AG04450 (cell line): ENCODE measurements around the gene ZMYM2. TPM values are rescaled to one million over a fixed set of nuclear protein-coding genes. Genes with fewer than 3 reads are reported as not detected.

Source experiments
- CTCF ChIA-PET: fragments of 300-600, 350-600 bp; formaldehyde crosslinking; extraction: SDS; loops from one replicate; lab custom pipeline; 2022; ENCODE audit warnings: antibody characterized with exemption, inconsistent platforms; lab: Charles Lee
- POLR2A ChIA-PET: fragments of 350-600 bp; formaldehyde crosslinking; extraction: SDS; loops from one replicate; lab custom pipeline; 2021; ENCODE audit warnings: antibody characterized with exemption, inconsistent platforms; lab: Yijun Ruan, JAX
- DNase-seq: peaks from one replicate; pipeline ENCODE4 v3.0.0-alpha.2; 2011; ENCODE audit warnings: low read depth, low spot score
- H3K27ac ChIP-seq: one replicate; pipeline ENCODE4 v1.5.1; 2012; ENCODE audit warnings: low read depth, low read length, control low read depth
- H3K27me3 ChIP-seq: one replicate; pipeline ENCODE4 v1.6.0; 2012; ENCODE audit warnings: low read length; ENCODE audit not compliant: control insufficient read depth, insufficient read depth
- H3K4me3 ChIP-seq: 2 replicates; pipeline ENCODE4 v1.5.1; 2011; ENCODE audit warnings: mild to moderate bottlenecking, low read depth, low read length, control low read depth
- H3K9me3 ChIP-seq: 2 replicates; pipeline ENCODE4 v1.5.1; 2012; ENCODE audit warnings: low read length; ENCODE audit not compliant: control insufficient read depth, insufficient read depth
- CTCF ChIP-seq: IDR thresholded peaks from 2 replicates; pipeline ENCODE4 v1.5.1; 2011; ENCODE audit warnings: low read depth, low read length, control low read depth, inconsistent platforms
- polyA plus RNA-seq: library from polyadenylated mRNA; depleted of rRNA; stranded (reverse); fragments of >200 nt; gene quantifications from 2 replicates; pipeline ENCODE4 v1.2.3, GENCODE V29; 2011

The ZMYM2 gene
- polyA plus RNA-seq, 1 experiment = 46.1 TPM

- TF ChIP-seq CTCF = no peak
- ChIA-PET POLR2A (no interaction called here), CTCF (no interaction called here)
- Histone ChIP-seq H3K27me3 (peaks cover 8% of the 10 kb centered on the region), H3K9me3 (no peaks in the 10 kb centered on the region; the same call in 1 of the 2 replicates), H3K4me3 (no peak overlapping the region), H3K27ac (no peak overlapping the region)
- no peak for DNase-seq
Observed at GRCh38 chr13:20129076-20129475, 170.5 kb downstream of the ZMYM2 start.

GRCh38 chr13:20130012-20130411, 171.5 kb downstream of the ZMYM2 start:
- CTCF ChIA-PET = no interaction called here
- Histone ChIP-seq H3K27me3 (peaks cover 8% of the 10 kb centered on the region), H3K9me3 (no peaks in the 10 kb centered on the region; the same call in 1 of the 2 replicates), H3K27ac (no peak overlapping the region), H3K4me3 (no peak overlapping the region)
- no peak for DNase-seq
- TF ChIP-seq CTCF = no peak
- POLR2A ChIA-PET = no interaction called here

GRCh38 chr13:20130652-20131051, 172.1 kb downstream of the ZMYM2 start:
- ChIA-PET POLR2A (no interaction called here), CTCF (no interaction called here)
- Histone ChIP-seq H3K4me3 (no peak overlapping the region), H3K9me3 (no peaks in the 10 kb centered on the region; the same call in 1 of the 2 replicates), H3K27me3 (peaks cover 8% of the 10 kb centered on the region), H3K27ac (no peak overlapping the region)
- TF ChIP-seq CTCF = no peak
- DNase-seq = no peak

GRCh38 chr13:20131057-20131832, 172.7 kb downstream of the ZMYM2 start:
- DNase-seq = no peak
- TF ChIP-seq CTCF = no peak
- peaks cover 8% of the 10 kb centered on the region for H3K27me3 ChIP-seq
- no peaks in the 10 kb centered on the region; the same call in 1 of the 2 replicates for H3K9me3 ChIP-seq
- ChIA-PET CTCF (no interaction called here), POLR2A (no interaction called here)
- H3K27ac ChIP-seq = no peak overlapping the region
- H3K4me3 ChIP-seq = no peak overlapping the region

GRCh38 chr13:20132052-20132634, 173.6 kb downstream of the ZMYM2 start:
- POLR2A ChIA-PET = no interaction called here
- DNase-seq = no peak
- H3K27me3 ChIP-seq = peaks cover 11% of the 10 kb centered on the region
- no peaks in the 10 kb centered on the region; the same call in 1 of the 2 replicates for H3K9me3 ChIP-seq
- H3K27ac ChIP-seq = no peak overlapping the region
- no peak overlapping the region for H3K4me3 ChIP-seq
- CTCF ChIA-PET = interaction anchor here (0.6 kb wide), 1 partner anchor 45 kb away, joined by 5 read pairs; no protein-coding TSS in a partner anchor
- no peak for TF ChIP-seq CTCF
